Activated effector memory CD4-positive, alpha-beta T cell treated with Interleukin-2 at 50 U/mL for 16 hours (primary cell): ENCODE data around the gene DDX24.

ENCODE experiments used
- DNase-seq: peaks from one replicate; pipeline ENCODE4 v3.0.0-alpha.2; 2020

Gene DDX24

GRCh38 chr14:94029671-94030203, 51.3 kb downstream of the DDX24 start:
- DNase-seq, result no peak

DNA sequence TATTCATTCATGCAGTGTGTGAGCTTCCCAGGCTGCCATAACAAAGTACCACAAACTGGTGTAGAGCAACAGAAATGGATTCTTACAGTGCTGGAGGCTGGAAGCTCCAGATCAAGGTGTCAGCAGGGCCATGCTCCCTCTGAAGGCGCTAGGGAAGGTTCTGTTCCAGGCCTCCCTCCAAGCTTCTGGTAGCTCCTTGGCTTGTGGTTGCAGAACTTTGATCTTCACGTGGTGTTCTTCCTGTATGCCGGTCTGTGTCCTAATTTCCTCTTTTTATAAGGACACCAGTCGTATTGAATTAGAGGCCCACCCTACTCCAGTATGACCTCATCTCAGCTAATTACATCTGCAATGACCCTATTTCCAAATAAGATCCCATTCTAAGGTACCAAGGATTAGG, 51.7 kb downstream of the DDX24 start:
- DNase-seq, result no peak

DNA sequence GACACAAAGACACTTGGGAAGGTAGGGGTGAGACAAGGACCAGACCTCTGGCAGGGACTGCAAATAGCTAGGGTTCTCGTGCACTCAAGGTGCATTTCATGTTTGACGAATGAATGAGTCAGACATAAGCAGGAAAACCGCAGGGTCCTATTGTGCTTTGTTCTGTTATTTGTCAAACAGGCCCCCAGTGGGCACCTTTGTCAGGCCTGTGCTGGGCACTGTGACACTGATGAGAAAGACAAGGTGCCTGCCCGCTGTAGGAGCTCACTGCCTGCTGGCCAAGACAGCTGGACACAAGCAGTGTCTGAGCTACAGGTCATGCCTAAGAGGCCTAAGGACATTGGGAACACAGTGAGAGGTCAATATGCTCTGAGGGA, 52.6 kb downstream of the DDX24 start:
- DNase-seq, result peak; percentile 22

DNA sequence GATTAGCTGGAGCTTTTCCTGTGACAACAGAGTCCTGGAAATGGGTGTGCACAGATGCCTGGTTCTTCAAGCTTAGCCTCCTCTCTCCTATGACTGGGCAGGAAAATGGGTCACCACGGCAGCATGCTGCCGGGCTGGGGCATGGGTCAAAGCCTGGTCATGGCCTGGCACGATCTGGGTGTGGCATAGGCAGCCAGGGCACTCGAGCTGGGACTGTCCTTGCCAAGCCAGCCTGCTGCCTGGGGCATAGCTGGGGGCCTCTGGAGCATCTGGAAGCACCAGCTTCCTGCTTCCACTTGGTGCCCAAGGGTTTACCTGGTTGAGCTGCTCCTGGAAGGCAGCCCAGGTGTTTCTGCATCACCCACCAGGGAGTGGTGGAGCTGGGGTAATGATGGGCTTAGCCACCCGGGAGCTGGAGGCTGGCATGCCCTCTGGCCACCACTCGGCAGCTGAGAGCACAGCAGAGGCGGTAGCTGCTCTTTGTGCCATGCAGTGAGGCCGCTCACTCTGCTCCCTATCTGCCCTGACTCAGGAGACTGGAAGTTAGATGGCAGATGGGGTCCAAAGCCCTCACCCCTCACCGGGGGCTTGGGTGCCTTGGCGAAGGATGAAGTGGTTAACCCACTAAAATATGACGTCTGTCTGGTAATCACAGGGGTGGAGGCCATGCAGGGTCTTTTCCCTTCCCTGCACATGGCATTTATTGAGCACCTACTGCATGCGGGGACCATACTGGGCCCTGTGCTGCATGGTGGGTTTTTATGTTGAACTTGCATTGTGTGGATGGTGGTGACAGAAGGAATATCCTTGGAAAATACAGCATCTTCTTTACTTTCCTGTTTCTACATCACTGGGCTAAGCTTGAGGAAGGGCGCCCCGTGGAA, 53.2 kb downstream of the DDX24 start:
- no peak for DNase-seq

DNA sequence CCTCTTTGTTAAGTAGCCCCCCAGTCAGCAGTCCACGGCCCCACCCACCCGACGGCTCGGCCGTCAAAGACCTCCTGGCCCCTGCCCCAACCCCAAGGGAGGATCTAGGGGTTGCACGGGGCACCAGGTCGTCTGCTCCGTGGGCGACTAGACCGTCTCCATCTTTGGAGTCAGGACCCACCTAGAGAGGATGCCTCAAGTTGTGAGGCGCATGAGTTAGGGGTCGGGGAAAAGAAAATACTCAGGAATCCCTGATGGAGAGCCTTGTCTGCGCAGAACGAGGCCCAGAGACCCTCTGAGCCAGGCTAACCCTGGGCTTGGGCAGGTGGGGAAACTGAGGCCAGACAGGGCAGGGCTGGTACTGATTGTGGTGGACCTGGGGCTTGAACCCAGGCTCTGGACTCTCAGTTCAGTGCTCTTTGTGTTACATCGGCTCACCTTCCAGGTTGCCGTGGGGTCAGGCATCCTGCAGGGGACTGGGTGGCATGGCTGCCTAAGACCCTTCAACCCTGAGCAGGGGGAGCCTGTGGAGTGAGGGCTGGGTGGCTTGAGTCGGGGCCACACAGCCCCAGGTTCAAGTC, 54.0 kb downstream of the DDX24 start:
- DNase-seq, result no peak

- DNase-seq, result peak; percentile 95
Measured at GRCh38 chr14:94026173-94026888, 54.7 kb downstream of the DDX24 start, which contains the start of gene OTUB2. OTUB2 (plus strand) TSS chr14:94026340; CDS start chr14:94026538, 198 bp downstream.

DNA sequence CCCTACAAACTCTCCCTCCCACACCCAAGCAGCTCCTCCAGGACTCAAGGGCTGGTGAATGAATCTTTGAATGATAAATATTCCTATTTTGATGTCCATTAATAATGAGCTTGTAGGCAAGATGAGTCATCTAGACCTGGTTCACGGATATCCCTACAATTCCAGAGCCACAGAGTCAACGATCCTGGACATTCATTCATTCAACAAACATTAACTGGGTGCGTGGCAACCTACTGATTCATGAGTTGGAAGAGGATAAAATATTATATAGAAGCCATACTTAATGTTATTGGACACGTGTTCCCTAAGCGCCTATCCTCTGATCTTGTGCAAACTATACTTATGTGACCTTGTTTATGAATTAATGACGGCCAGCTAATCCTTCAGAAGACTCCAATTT, 55.3 kb downstream of the DDX24 start:
- DNase-seq, result no peak

- DNase-seq, result no peak
Measured at GRCh38 chr14:94024549-94024948, 56.5 kb downstream of the DDX24 start.

- DNase-seq, result no peak
Measured at GRCh38 chr14:94022532-94023411, 58.2 kb downstream of the DDX24 start.

- no peak for DNase-seq
Measured at GRCh38 chr14:94021416-94022157, 59.4 kb downstream of the DDX24 start.

- no peak for DNase-seq
Measured at GRCh38 chr14:94021001-94021400, 60.0 kb downstream of the DDX24 start.

DNA sequence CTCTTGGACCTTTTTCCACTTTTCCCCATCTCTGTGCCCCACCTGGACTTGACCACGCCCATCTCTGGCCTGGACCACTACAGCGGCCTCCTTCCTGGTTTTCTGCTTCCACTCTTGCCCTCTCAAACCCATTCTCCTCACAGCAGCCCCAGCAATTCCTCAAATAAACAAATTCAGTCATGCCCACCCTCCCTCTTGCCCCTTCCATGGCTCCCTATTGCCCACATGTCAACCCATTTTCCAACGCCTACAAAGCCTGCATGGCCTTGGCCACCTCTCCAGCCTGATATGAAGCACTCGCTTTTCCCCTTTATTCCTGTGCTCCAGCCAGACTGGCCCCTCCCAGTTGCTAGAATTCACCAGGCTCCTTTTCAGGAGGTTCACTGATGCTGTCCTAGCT, 60.7 kb downstream of the DDX24 start:
- no peak for DNase-seq

- DNase-seq, result no peak
Measured at GRCh38 chr14:94019329-94019728, 61.7 kb downstream of the DDX24 start.

GRCh38 chr14:94018308-94018707, 62.7 kb downstream of the DDX24 start:
- DNase-seq, result no peak

GRCh38 chr14:94016446-94016976, 64.5 kb downstream of the DDX24 start:
- no peak for DNase-seq

GRCh38 chr14:94015223-94015622, 65.8 kb downstream of the DDX24 start:
- DNase-seq, result no peak

DNA sequence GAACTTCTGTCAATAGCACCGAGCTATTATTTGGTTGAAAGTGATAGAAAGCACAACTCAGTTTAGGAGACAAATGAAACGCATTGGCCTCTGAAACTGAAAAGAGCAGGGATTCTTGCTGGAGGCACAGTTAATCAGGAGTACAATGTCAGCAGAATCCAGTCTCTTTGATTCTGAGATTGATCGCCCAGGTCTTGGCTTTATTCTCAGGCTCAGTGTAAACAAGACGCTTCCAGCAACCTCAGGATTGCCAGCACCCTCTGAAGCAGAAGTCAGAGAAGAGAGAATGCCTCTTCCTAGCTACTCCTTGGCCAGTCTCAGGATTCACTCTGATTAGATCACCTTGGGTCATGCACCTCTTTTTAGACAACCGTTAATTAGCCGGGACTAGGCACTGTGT, 66.6 kb downstream of the DDX24 start:
- DNase-seq, result no peak

DNA sequence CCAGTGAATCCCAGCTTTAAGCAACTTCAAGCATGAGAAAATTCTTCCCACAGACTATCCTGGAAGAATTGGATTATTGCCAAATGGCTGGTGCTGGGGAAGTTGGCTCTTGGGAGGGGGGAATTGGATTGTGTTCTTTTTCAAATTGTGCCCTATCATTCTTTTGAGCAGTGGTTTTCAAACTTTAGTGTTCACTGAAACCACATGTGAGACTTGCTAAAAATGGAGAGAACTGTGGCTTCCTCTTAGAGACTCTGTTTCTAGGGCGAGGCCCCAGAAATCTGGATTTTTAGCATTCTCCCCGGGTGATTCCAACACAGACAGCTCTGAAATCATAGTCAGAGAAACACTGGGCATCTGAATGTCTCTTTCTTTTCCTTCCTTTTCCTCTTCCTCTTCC, 69.2 kb downstream of the DDX24 start:
- no peak for DNase-seq

DNA sequence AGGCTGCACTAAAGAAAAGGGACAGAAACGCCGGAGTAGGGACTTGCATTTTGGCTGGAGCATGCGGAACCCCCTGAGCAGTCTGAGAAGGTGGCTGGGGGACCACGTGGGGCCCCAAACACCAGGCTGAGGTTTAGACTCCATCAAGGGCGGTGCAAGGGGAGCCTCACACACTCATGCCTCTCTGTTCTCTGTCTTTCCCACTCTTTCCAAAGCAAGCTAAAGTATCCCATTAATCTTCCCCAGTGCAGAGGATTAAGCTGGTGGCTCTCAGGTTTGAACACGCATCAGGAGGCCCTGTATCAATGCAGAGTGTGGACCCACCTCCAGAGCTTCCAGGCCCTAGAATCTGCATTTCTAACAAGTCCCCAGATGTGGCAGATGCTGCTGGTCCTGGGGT, 70.4 kb downstream of the DDX24 start:
- no peak for DNase-seq

DNA sequence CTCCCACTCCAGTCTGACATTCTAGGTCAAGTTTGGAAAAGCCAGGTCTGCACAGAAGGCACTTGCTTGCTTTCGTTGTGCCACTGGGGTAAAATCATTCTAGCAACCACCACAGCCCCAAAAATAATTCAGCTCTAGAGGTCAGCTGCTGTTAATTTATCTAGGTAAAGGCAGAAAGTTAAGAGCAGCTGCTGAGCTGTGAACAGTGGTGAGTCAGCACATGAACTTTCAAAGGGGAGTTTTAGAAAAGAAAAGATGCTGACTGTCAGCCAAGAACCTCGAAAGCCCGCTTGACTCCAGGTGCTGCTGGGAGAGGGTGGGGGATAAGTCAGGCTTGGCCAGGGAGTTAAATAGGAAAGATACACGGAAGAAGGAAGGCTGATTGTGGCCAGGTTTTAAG, 71.2 kb downstream of the DDX24 start:
- no peak for DNase-seq

DNA sequence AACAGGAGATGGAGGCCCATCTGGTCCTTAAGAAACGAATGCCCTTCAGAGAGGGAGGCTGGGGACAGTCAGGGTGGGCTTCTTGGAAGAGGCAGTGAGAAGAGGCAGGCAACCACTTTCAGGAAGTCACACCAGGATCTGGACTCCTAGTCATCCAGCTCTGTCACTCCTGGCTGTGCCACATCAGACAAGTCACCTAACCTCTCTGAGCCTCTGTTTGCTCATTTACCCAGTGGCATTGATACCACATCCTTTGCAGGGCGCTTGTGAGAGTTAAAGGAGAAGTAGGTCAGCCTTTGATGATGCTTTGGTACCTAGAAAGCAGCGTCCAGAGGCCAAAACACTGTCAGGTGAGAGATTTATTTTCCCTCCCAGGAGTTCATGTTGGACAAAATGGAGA, 72.8 kb downstream of the DDX24 start:
- DNase-seq, result no peak
